ENCODE measurements around the gene ZNF618. TPM values are rescaled to one million over a fixed set of nuclear protein-coding genes. Genes with fewer than 3 reads are reported as not detected.

The ZNF618 gene
- total and polyA plus RNA-seq, 2 donors, result 3.0 to 7.8 TPM

- Histone ChIP-seq H3K4me1 (ENCODE audit: insufficient read depth) (no peaks in the 10 kb centered on the region), H3K27ac (ENCODE audit: low read depth) (no peak overlapping the region), H3K4me3 (ENCODE audit: low read depth, low read length) (no peak overlapping the region), H3K36me3 (ENCODE audit: insufficient read depth) (no peaks in the 10 kb centered on the region)
- DNase-seq (ENCODE audit: extremely low spot score), result no peak
Observed at GRCh38 chr9:113941056-113941455, 64.9 kb downstream of the ZNF618 start.

- no peak for DNase-seq (ENCODE audit: extremely low spot score)
- Histone ChIP-seq H3K4me3 (ENCODE audit: low read depth, low read length) (no peak overlapping the region), H3K36me3 (ENCODE audit: insufficient read depth) (no peaks in the 10 kb centered on the region), H3K27ac (ENCODE audit: low read depth) (no peak overlapping the region), H3K4me1 (ENCODE audit: insufficient read depth) (no peaks in the 10 kb centered on the region)
- 85% methylated on average over 2 of the region's 2 CpGs for WGBS
Observed at GRCh38 chr9:113941526-113941925, 65.4 kb downstream of the ZNF618 start.

- H3K4me3 ChIP-seq (ENCODE audit: low read depth, low read length), result no peak overlapping the region
- no peak overlapping the region for H3K27ac ChIP-seq (ENCODE audit: low read depth)
- H3K4me1 ChIP-seq (ENCODE audit: insufficient read depth), result no peaks in the 10 kb centered on the region
- no peak for DNase-seq (ENCODE audit: extremely low spot score)
- no peaks in the 10 kb centered on the region for H3K36me3 ChIP-seq (ENCODE audit: insufficient read depth)
- 86% methylated on average over 13 of the region's 13 CpGs for WGBS
Observed at GRCh38 chr9:113943112-113944009, 67.3 kb downstream of the ZNF618 start.

GRCh38 chr9:113945784-113946183 lies 69.7 kb downstream of the ZNF618 start:
- no peak for DNase-seq (ENCODE audit: extremely low spot score)
- Histone ChIP-seq H3K4me1 (ENCODE audit: insufficient read depth) (no peaks in the 10 kb centered on the region), H3K27ac (ENCODE audit: low read depth) (no peak overlapping the region), H3K36me3 (ENCODE audit: insufficient read depth) (no peaks in the 10 kb centered on the region), H3K4me3 (ENCODE audit: low read depth, low read length) (no peak overlapping the region)
- WGBS, result 95% methylated on average over 8 of the region's 8 CpGs

- H3K4me1 ChIP-seq (ENCODE audit: insufficient read depth), result no peaks in the 10 kb centered on the region
- H3K36me3 ChIP-seq (ENCODE audit: insufficient read depth), result no peaks in the 10 kb centered on the region
- no peak overlapping the region for H3K4me3 ChIP-seq (ENCODE audit: low read depth, low read length)
- DNase-seq (ENCODE audit: extremely low spot score), result no peak
- 96% methylated on average over 11 of the region's 11 CpGs for WGBS
- H3K27ac ChIP-seq (ENCODE audit: low read depth), result no peak overlapping the region
Observed at GRCh38 chr9:113946496-113947115, 70.5 kb downstream of the ZNF618 start.

- H3K4me1 ChIP-seq (ENCODE audit: insufficient read depth), result no peaks in the 10 kb centered on the region
- H3K36me3 ChIP-seq (ENCODE audit: insufficient read depth), result no peaks in the 10 kb centered on the region
- WGBS, result 89% methylated on average over 8 of the region's 8 CpGs
- no peak overlapping the region for H3K4me3 ChIP-seq (ENCODE audit: low read depth, low read length)
- H3K27ac ChIP-seq (ENCODE audit: low read depth), result no peak overlapping the region
- no peak for DNase-seq (ENCODE audit: extremely low spot score)
Observed at GRCh38 chr9:113947941-113948340, 71.8 kb downstream of the ZNF618 start.

- H3K27ac ChIP-seq (ENCODE audit: low read depth), result no peak overlapping the region
- no peaks in the 10 kb centered on the region for H3K4me1 ChIP-seq (ENCODE audit: insufficient read depth)
Observed at GRCh38 chr9:113948891-113949570, 72.9 kb downstream of the ZNF618 start.

GRCh38 chr9:113949571-113950078 lies 73.5 kb downstream of the ZNF618 start:
- Histone ChIP-seq H3K27ac (ENCODE audit: low read depth) (no peak overlapping the region), H3K4me3 (ENCODE audit: low read depth, low read length) (no peak overlapping the region), H3K36me3 (ENCODE audit: insufficient read depth) (no peaks in the 10 kb centered on the region), H3K4me1 (ENCODE audit: insufficient read depth) (no peaks in the 10 kb centered on the region)
- no peak for DNase-seq (ENCODE audit: extremely low spot score)
- WGBS, result 96% methylated on average over 17 of the region's 17 CpGs

More at GRCh38 chr9:113948891-113949570, 72.9 kb downstream of the ZNF618 start:
- Histone ChIP-seq H3K36me3 (ENCODE audit: insufficient read depth) (no peaks in the 10 kb centered on the region), H3K4me3 (ENCODE audit: low read depth, low read length) (no peak overlapping the region)
- 86% methylated on average over 11 of the region's 11 CpGs for WGBS
- no peak for DNase-seq (ENCODE audit: extremely low spot score)

- Histone ChIP-seq H3K4me3 (ENCODE audit: low read depth, low read length) (no peak overlapping the region), H3K4me1 (ENCODE audit: insufficient read depth) (no peaks in the 10 kb centered on the region), H3K36me3 (ENCODE audit: insufficient read depth) (no peaks in the 10 kb centered on the region), H3K27ac (ENCODE audit: low read depth) (no peak overlapping the region)
- DNase-seq (ENCODE audit: extremely low spot score), result no peak
- 94% methylated on average over 13 of the region's 13 CpGs for WGBS
Observed at GRCh38 chr9:113950195-113951031, 74.3 kb downstream of the ZNF618 start.

GRCh38 chr9:113951032-113951372 lies 74.9 kb downstream of the ZNF618 start:
- no peak overlapping the region for H3K4me3 ChIP-seq (ENCODE audit: low read depth, low read length)
- WGBS, result 84% methylated on average over 2 of the region's 2 CpGs
- no peak overlapping the region for H3K27ac ChIP-seq (ENCODE audit: low read depth)
- H3K4me1 ChIP-seq (ENCODE audit: insufficient read depth), result no peaks in the 10 kb centered on the region
- no peaks in the 10 kb centered on the region for H3K36me3 ChIP-seq (ENCODE audit: insufficient read depth)
- DNase-seq (ENCODE audit: extremely low spot score), result no peak

GRCh38 chr9:113952676-113953075 lies 76.6 kb downstream of the ZNF618 start:
- Histone ChIP-seq H3K4me3 (ENCODE audit: low read depth, low read length) (no peak overlapping the region), H3K27ac (ENCODE audit: low read depth) (no peak overlapping the region), H3K4me1 (ENCODE audit: insufficient read depth) (no peaks in the 10 kb centered on the region), H3K36me3 (ENCODE audit: insufficient read depth) (no peaks in the 10 kb centered on the region)
- no peak for DNase-seq (ENCODE audit: extremely low spot score)

GRCh38 chr9:113953531-113953930 lies 77.4 kb downstream of the ZNF618 start:
- Histone ChIP-seq H3K4me3 (ENCODE audit: low read depth, low read length) (no peak overlapping the region), H3K36me3 (ENCODE audit: insufficient read depth) (no peaks in the 10 kb centered on the region), H3K27ac (ENCODE audit: low read depth) (no peak overlapping the region), H3K4me1 (ENCODE audit: insufficient read depth) (no peaks in the 10 kb centered on the region)
- DNase-seq (ENCODE audit: extremely low spot score), result no peak
- WGBS, result 68% methylated on average over 2 of the region's 2 CpGs

- Histone ChIP-seq H3K4me1 (ENCODE audit: insufficient read depth) (no peaks in the 10 kb centered on the region), H3K27ac (ENCODE audit: low read depth) (no peak overlapping the region), H3K36me3 (ENCODE audit: insufficient read depth) (no peaks in the 10 kb centered on the region), H3K4me3 (ENCODE audit: low read depth, low read length) (no peak overlapping the region)
- DNase-seq (ENCODE audit: extremely low spot score), result no peak
Observed at GRCh38 chr9:113954591-113954990, 78.5 kb downstream of the ZNF618 start.
